Endometrial microvascular endothelial cells (primary cell): ENCODE measurements around the gene PPP1R15A. TPM values are rescaled to one million over a fixed set of nuclear protein-coding genes. Genes with fewer than 3 reads are reported as not detected.
"Not testable (repeated sequence)": the region's sequence is repeated elsewhere in the genome, so short reads cannot be mapped to it uniquely, and the experiment has no call there.

Experiments used
- in situ Hi-C: cut with HindIII; loops from 2 replicates; pipeline ENCODE4 v1.10.0; 2017; ENCODE audit warnings: low sequenced_read_pairs, low pct_unique_long_range_greater_than_20kb; ENCODE audit errors: inconsistent ontology term
- total RNA-seq: library from RNA; depleted of rRNA; stranded (reverse); fragments of >200 nt; gene quantifications from one replicate; pipeline ENCODE4 v1.2.3, GENCODE V29; 2015; ENCODE audit errors: inconsistent ontology term

PPP1R15A gene
- total RNA-seq, 1 donor from 2014 or later, result 56.0 TPM

DNA sequence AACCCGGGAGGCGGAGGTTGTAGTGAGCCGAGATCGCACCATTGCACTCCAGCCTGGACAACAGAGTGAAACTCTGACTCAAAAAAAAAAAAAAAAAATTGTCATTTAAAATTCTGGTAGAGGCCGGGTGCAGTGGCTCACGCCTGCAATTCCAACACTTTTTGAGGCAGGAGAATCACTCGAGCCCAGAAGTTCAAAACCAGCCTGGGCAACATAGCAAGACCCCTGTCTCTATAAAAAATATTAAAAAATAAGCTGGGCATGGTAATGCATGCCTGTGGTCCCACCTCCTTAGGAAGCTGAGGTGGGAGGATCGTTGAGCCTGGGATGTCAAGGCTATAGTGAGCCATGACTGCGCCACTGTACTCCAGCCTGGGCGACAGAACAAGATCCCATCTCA is 34.1 kb downstream of the PPP1R15A start:
- in situ Hi-C loops, result no loop called here

DNA sequence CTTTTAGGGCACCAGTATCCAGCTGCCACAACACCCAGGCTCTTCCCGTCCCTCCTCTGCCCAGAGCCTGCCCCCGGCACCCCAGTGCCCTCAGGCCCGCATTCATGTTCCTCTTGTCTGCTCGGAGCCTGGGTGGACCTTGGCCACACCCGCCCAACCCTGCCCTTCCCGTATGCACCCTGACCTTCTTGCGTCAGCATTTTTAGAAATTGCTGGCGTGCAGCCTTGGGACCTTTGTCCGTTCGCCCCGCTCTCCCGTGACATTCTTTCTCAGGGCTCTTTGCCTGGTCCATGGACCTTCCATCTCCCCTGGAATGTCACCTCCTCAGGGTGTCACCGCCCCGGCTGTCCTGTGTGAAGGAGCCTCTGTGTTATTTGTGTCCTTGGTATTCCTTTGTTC is 35.5 kb downstream of the PPP1R15A start:
- in situ Hi-C loops, result no loop called here

DNA sequence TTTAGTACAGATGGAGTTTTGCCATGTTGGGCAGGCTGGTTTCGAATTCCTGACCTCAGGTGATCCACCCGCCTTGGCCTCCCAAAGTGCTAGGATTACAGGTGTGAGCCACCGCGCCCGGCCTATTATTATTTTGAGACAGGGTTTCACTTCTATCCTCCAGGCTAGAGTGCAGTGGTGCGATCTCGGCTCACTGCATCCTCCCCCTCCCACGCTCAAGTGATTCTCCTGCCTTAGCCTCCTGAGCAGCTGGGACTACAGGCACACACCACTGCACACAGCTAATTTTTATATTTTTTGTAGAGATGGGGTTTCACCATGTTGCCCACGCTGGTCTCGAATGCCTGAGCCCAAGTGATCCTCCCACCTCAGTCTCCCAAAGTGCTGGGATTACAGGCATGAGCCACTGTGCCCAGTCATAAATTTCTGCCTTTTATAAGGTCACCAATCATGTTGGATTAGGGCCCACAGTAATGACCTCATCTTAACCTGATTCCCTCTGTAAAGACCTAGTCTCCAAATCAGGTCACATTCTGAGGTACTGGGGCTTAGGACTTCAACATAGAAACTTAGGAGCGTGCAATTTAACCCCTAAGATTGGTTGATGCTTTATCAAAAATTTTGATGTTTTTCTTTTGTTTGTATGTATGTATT is 37.3 kb downstream of the PPP1R15A start:
- in situ Hi-C loops, result not testable (repeated sequence)

DNA sequence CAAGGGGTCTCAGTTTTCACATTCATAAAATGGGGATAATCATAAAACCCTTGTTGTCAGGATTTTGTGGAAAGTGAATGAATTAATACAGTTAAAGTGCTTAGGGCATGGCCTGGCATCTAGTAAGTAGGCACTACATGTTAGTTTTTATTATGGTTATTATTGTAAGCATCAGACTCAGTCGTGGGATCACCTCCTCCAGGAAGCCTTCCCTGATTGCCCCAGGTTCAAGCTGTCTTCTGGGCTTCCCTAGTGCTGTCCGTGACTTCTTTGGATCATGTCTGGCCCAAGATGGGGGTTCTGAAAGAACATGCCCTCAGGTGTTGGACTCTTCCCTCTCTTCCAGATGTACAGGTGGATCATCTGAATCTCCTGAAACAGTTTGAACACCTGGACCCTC is 38.6 kb downstream of the PPP1R15A start:
- in situ Hi-C loops, result no loop called here

DNA sequence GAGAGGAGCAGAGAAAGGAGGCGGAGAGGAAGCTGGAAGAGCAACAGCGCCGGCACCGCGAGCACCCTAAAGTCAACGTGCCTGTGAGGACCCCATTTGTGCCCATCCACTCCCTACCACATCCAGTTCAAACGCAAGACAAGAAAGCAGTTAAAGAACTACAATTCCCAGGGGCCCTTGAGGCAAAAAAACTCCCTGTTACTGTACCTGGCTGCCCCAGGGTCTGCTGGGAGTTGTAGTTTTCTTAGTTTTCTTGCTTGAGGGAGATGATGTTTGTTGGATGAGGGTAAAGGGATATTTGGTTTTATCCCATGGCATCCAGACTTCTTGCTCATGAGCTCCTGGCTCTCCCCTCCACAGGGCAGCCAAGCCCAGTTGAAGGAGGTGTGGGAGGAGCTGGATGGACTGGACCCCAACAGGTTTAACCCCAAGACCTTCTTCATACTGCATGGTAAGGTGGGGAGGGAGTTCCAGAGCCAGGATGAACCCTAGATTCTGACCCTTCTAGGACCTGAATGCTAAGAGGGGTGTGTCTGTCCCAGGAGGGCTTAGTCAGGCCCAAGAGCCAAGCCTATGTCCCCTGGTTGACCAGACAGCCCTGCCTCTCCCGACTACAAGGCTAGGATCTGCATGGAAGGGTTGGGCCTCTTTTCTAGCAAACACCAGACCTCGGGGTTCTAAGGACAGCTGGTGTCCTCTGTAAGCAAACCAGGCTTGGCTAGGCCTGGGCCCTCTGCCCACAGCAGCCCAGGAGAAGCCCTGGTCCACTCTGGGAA is 41.1 kb downstream of the PPP1R15A start:
- in situ Hi-C loops, result no loop called here

DNA sequence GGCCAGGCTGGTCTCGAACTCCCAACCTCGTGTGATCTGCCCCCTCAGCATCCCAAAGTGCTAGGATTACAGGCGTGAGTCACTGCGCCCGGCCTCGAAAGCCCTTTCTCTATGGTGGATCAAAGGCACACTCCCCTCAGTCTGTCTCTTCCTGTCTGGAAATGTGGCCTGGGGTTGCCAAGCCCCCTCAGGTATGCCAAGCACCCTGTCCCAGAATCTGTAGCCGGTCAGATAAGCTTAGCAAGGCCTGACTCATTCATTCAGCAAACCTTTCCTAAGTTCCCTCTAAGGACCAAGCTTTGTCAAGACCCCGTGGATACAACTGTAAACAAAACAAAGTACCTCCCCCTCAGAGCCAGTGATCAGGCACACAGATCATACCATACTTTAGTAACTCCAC is 42.0 kb downstream of the PPP1R15A start:
- in situ Hi-C loops, result no loop called here

DNA sequence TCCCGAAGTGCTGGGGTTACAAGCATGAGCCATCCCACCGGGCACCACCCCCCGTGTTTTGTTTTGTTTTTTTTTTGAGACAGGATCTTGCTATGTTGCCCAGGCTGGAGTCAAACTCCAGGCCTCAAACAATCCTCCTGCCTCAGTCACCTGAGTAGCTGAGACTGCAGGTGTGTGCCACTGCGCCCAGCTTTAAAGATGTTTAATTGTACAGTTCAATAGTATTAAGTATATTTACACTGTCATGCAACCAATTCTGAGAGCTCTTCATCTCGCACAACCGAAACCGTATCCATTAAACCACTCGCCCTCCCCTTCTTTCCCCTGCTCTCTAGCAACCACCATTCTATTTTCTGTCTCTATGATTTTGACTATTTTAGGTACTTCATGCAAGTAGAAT is 43.5 kb downstream of the PPP1R15A start:
- in situ Hi-C loops, result no loop called here

DNA sequence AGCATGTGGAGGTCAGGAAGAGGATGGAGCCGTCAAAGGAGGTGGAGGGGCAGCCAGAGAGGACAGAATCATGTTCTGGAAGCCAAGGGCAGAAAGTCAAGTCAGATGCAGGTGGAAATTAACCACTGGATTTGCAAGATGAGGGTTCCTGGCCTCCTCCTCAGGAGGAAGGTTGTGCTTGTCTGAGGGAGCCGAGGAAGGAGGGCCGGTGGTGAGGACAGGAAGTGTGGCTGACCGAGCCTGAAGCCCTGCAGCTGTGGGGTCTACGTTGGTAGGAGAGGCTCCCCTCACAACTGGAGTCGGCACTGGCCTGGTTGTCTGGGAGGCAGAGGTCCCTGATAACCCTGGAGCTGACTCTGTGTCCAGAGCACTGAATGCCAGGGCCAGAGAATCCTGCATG is 45.9 kb downstream of the PPP1R15A start:
- in situ Hi-C loops, result no loop called here

DNA sequence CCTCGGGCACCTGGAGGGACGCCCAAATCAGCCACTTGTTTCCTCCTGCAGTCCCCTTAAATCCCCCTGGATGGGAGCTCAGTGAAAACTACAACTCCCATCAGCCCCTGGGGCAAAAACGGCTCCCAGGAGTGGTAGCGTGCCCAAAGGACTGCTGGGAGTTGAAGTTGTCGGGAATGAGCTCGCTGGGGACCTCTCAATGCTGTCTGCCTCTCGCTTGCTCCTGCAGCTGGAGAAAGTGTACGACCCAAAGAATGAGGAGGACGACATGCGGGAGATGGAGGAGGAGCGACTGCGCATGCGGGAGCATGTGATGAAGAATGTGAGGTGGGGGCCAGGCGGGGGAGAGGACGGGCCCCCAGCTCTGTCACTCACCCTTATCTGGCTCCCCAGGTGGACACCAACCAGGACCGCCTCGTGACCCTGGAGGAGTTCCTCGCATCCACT is 46.6 kb downstream of the PPP1R15A start:
- in situ Hi-C loops, result no loop called here

DNA sequence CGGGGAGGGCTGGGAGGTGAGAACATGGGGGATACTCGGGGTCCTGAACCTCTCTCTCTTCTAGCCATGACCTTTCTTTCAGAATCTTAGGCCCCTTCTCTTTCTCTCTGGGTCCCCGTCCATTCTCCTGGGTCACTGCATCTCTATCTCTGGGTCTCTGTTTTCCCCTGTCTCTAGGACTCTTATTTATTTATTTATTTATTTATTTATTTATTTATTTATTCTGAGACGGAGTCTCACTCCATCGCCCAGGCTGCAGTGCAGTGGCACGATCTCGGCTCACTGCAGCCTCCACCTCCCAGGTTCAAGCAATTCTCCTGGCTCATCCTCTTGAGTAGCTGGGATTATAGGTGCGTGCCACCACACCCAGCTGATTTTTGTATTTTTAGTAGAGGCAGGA is 47.0 kb downstream of the PPP1R15A start:
- in situ Hi-C loops, result not testable (repeated sequence)

DNA sequence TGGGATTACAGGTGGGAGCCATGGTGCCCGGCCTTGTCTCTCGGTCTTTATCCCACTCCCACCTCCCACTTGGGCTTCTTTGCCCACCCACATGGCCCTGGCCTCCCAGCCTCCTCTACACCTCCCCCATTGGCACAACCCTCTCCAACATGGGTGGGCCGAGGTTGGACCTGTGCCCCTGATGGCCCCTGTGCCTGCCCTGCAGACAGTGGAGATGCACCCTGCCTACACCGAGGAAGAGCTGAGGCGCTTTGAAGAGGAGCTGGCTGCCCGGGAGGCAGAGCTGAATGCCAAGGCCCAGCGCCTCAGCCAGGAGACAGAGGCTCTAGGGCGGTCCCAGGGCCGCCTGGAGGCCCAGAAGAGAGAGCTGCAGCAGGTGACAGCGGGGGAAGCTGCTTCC is 48.7 kb downstream of the PPP1R15A start:
- in situ Hi-C loops, result no loop called here

DNA sequence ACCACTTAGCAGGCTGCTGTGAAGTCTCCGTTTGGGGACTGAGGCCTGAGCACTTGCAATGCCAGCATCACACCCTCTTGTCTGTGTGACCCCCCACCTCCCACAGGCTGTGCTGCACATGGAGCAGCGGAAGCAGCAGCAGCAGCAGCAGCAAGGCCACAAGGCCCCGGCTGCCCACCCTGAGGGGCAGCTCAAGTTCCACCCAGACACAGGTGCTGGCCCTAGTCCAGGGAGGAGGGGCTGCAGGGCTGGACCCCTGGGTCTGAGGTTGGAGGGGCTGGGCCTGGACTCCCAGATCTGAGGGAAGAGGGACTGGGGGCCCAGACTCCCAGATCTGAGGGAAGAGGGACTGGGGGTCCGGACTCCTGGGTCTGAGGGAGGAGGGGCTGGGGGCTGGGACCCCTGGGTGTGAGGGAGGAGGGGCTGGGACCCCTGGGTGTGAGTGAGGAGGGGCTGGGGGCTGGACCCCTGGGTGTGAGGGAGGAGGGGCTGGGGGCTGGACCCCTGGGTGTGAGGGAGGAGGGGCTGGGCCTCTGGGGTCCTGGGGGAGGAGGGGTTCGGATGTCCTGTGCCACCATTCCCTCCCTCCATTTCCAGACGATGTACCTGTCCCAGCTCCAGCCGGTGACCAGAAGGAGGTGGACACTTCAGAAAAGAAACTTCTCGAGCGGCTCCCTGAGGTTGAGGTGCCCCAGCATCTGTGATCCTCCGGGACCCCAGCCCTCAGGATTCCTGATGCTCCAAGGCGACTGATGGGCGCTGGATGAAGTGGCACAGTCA is 49.7 kb downstream of the PPP1R15A start:
- in situ Hi-C loops, result no loop called here

DNA sequence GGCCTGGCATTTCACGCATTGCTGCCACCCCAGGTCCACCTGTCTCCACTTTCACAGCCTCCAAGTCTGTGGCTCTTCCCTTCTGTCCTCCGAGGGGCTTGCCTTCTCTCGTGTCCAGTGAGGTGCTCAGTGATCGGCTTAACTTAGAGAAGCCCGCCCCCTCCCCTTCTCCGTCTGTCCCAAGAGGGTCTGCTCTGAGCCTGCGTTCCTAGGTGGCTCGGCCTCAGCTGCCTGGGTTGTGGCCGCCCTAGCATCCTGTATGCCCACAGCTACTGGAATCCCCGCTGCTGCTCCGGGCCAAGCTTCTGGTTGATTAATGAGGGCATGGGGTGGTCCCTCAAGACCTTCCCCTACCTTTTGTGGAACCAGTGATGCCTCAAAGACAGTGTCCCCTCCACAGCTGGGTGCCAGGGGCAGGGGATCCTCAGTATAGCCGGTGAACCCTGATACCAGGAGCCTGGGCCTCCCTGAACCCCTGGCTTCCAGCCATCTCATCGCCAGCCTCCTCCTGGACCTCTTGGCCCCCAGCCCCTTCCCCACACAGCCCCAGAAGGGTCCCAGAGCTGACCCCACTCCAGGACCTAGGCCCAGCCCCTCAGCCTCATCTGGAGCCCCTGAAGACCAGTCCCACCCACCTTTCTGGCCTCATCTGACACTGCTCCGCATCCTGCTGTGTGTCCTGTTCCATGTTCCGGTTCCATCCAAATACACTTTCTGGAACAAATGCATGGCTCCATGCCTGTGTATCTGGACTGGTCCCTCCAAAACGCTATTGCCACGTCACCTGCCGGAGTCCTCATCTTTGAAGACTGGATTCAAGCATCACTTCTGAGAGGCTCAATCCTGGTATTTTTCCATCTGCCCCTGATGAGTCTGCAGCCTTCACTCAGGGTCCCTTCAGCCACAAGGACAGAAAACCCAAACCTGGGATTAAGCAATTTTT is 50.6 kb downstream of the PPP1R15A start:
- in situ Hi-C loops, result no loop called here

DNA sequence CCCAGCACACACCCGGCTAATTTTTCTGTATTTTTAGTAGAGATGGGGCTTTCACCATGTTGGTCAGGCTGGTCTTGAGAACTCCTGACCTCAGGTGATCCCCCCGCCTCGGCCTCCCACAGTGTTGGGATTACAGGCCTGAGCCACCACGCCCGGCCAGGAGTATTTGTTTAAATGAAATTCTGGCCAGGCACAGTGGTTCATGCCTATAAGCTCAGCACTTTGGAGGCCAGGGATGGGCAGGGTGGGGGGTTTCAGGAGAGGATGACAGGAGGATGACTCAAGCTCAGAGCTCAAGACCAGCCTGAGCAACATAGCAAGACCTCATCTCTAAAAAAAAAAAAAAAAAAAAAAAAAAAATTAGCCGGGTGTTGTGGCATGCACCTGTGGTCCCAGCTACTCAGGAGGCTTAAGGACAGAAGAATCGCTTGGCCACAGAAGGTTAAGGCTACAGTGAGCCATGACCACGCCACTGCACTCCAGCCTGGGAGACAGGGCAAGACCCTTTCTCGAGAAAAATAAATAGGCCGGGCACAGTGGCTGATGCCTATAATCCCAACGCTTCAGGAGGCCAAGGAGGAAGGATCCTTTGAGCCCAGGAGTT is 53.1 kb downstream of the PPP1R15A start:
- in situ Hi-C loops, result no loop called here

Other genes with a start within 250 kb of the PPP1R15A start
- gene DBP, start 235.0 kb upstream of the PPP1R15A start, total RNA-seq, result 0.46 TPM
- gene CA11, start 226.2 kb upstream of the PPP1R15A start, total RNA-seq, result 0.28 TPM
- not detected for gene NTN5, start 199.4 kb upstream of the PPP1R15A start, total RNA-seq
- gene FUT2, start 176.4 kb upstream of the PPP1R15A start, total RNA-seq, result not detected
- gene MAMSTR, start 152.7 kb upstream of the PPP1R15A start, total RNA-seq, result 0.09 TPM
- 191 TPM for gene RASIP1, start 131.8 kb upstream of the PPP1R15A start, total RNA-seq
- 0.84 TPM for gene IZUMO1, start 125.5 kb upstream of the PPP1R15A start, total RNA-seq
- 4.9 TPM for gene FUT1, start 119.8 kb upstream of the PPP1R15A start, total RNA-seq
- not detected for gene FGF21, start 116.9 kb upstream of the PPP1R15A start, total RNA-seq
- gene BCAT2, start 61.4 kb upstream of the PPP1R15A start, total RNA-seq, result 82.0 TPM
- gene HSD17B14, start 35.9 kb upstream of the PPP1R15A start, total RNA-seq, result 4.5 TPM
- not detected for gene PLEKHA4, start 3.8 kb upstream of the PPP1R15A start, total RNA-seq
- gene TULP2, start 26.3 kb downstream of the PPP1R15A start, total RNA-seq, result not detected
- 227 TPM for gene NUCB1, start 27.9 kb downstream of the PPP1R15A start, total RNA-seq
- gene DHDH, start 61.3 kb downstream of the PPP1R15A start, total RNA-seq, result not detected
- gene BAX, start 82.5 kb downstream of the PPP1R15A start, total RNA-seq, result 149 TPM
- 3,048 TPM for gene FTL, start 92.9 kb downstream of the PPP1R15A start, total RNA-seq
- gene GYS1, start 120.9 kb downstream of the PPP1R15A start, total RNA-seq, result 45.1 TPM
- gene RUVBL2, start 121.5 kb downstream of the PPP1R15A start, total RNA-seq, result 267 TPM
- gene LHB, start 144.7 kb downstream of the PPP1R15A start, total RNA-seq, result not detected
- not detected for gene CGB3, start 151.9 kb downstream of the PPP1R15A start, total RNA-seq
- gene CGB2, start 159.5 kb downstream of the PPP1R15A start, total RNA-seq, result not detected
- gene CGB1, start 164.5 kb downstream of the PPP1R15A start, total RNA-seq, result not detected
- not detected for gene CGB5, start 171.4 kb downstream of the PPP1R15A start, total RNA-seq
- gene CGB8, start 176.7 kb downstream of the PPP1R15A start, total RNA-seq, result not detected
- not detected for gene CGB7, start 185.3 kb downstream of the PPP1R15A start, total RNA-seq
- gene NTF4, start 192.4 kb downstream of the PPP1R15A start, total RNA-seq, result not detected
- gene KCNA7, start 200.3 kb downstream of the PPP1R15A start, total RNA-seq, result not detected
- 260 TPM for gene SNRNP70, start 213.0 kb downstream of the PPP1R15A start, total RNA-seq
- gene LIN7B, start 241.9 kb downstream of the PPP1R15A start, total RNA-seq, result 0.74 TPM
- gene C19orf73, start 246.7 kb downstream of the PPP1R15A start, total RNA-seq, result 0.74 TPM
- gene PPFIA3, start 247.1 kb downstream of the PPP1R15A start, total RNA-seq, result 1.9 TPM